Measurements from ENCODE around the gene KIF4A. TPM values are rescaled to one million over a fixed set of nuclear protein-coding genes. Genes with fewer than 3 reads are reported as not detected.

The KIF4A gene
- total RNA-seq, 4 donors from 2014 or later, result 0.06 to 0.42 (median 0.37) TPM

- H3K4me1 ChIP-seq, result no peaks in the 10 kb centered on the region
Observed at GRCh38 chrX:70252491-70252890, 37.4 kb upstream of the KIF4A start.

DNA sequence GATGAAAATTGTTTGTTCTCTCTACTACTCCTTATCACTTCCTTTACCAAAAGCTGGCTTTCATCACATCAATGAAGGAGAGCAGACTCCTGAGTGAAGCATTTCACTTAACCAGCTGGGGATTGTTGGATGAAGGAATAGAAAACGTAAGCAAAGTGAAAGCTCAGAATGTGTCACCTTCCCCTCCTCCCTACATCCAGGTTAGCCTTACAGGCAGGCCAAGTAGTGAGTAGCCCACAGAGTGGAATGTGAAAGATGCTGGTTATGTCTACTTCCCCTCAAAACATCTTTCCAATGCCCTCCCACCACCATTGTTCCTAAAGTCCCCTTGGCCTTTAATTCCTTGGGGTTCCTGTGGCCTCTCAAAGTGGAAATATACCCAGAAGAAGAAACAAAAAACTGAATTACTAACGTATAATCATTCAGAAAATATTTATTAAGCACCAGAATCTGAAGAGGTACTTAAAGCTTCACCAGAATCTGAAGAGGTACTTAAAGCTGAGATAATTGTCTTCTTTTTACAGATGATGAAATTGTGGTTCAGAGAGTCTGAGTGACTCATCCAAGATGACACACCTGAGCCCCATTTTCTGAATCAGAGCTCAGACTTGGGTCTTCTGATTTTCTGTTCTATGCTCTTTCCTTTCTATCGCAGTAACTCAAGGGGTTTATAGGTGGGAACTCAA is 36.4 kb upstream of the KIF4A start:
- no peak for TF ChIP-seq EP300 (IDR thresholded peaks at IDR 0.05)
- no peak for TF ChIP-seq CTCF (IDR thresholded peaks at IDR 0.05)
- TF ChIP-seq POLR2A (IDR thresholded peaks at IDR 0.05; ENCODE audit: low read depth), result no peak
- TF ChIP-seq POLR2AphosphoS5 (IDR thresholded peaks at IDR 0.05), result no peak
- Histone ChIP-seq H3K4me1 (no peaks in the 10 kb centered on the region), H3K27ac (replicated peaks in 1 of 4) (no peak overlapping the region), H3K9me3 (no peaks in the 10 kb centered on the region), H3K36me3 (no peaks in the 10 kb centered on the region), H3K27me3 (no peaks in the 10 kb centered on the region), H3K4me3 (no peak overlapping the region)
- WGBS, result 83% methylated on average over 3 of the region's 3 CpGs
- DNase-seq (ENCODE audit: extremely low spot score), result no peak
- intact Hi-C loops (cut with DNase I), result no loop called here

More at GRCh38 chrX:70252491-70252890, 37.4 kb upstream of the KIF4A start:
- Histone ChIP-seq H3K36me3 (no peaks in the 10 kb centered on the region), H3K27ac (replicated peaks in 1 of 4) (no peak overlapping the region), H3K9me3 (no peaks in the 10 kb centered on the region), H3K27me3 (no peaks in the 10 kb centered on the region), H3K4me3 (no peak overlapping the region)
- 52% methylated on average over 2 of the region's 2 CpGs for WGBS
- intact Hi-C loops (cut with DNase I), result no loop called here
- DNase-seq (ENCODE audit: extremely low spot score), result no peak
- no peak for TF ChIP-seq EP300 (IDR thresholded peaks at IDR 0.05)
- TF ChIP-seq POLR2A (IDR thresholded peaks at IDR 0.05; ENCODE audit: low read depth), result no peak
- no peak for TF ChIP-seq POLR2AphosphoS5 (IDR thresholded peaks at IDR 0.05)
- no peak for TF ChIP-seq CTCF (IDR thresholded peaks at IDR 0.05)

DNA sequence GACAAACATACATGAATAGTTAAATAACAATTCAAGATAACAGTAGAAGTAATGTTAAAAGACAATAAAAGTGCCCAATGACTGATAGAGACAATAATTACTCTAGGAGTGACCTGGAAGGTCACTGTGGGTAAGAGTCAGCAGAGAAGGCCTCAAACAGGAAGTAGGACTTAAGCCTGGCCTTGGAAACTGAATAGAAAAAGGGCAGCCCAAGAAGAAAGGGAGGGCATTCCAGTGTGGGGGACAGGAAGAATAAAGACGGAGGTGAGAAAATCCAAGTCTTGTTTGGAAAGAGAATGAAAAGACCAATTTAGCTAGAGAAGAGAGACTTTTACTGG is 35.9 kb upstream of the KIF4A start:
- no peak for DNase-seq (ENCODE audit: extremely low spot score)
- no peaks in the 10 kb centered on the region for H3K27me3 ChIP-seq
- H3K4me1 ChIP-seq, result no peaks in the 10 kb centered on the region
- 82% methylated on average over 1 of the region's 1 CpG for WGBS
- no peaks in the 10 kb centered on the region for H3K36me3 ChIP-seq
- H3K27ac ChIP-seq (replicated peaks in 1 of 4), result no peak overlapping the region
- H3K9me3 ChIP-seq, result no peaks in the 10 kb centered on the region
- H3K4me3 ChIP-seq, result no peak overlapping the region
- intact Hi-C loops (cut with DNase I), result no loop called here
- no peak for TF ChIP-seq CTCF (IDR thresholded peaks at IDR 0.05)
- no peak for TF ChIP-seq EP300 (IDR thresholded peaks at IDR 0.05)
- no peak for TF ChIP-seq POLR2A (IDR thresholded peaks at IDR 0.05; ENCODE audit: low read depth)
- TF ChIP-seq POLR2AphosphoS5 (IDR thresholded peaks at IDR 0.05), result no peak

GRCh38 chrX:70254909-70255308 is 35.0 kb upstream of the KIF4A start:
- DNase-seq (ENCODE audit: extremely low spot score), result no peak
- TF ChIP-seq POLR2AphosphoS5 (IDR thresholded peaks at IDR 0.05), result no peak
- TF ChIP-seq POLR2A (IDR thresholded peaks at IDR 0.05; ENCODE audit: low read depth), result no peak
- TF ChIP-seq EP300 (IDR thresholded peaks at IDR 0.05), result no peak
- TF ChIP-seq CTCF (IDR thresholded peaks at IDR 0.05), result no peak
- no peak overlapping the region for H3K4me3 ChIP-seq
- H3K36me3 ChIP-seq, result no peaks in the 10 kb centered on the region
- no peaks in the 10 kb centered on the region for H3K4me1 ChIP-seq
- H3K9me3 ChIP-seq, result no peaks in the 10 kb centered on the region
- H3K27me3 ChIP-seq, result no peaks in the 10 kb centered on the region
- intact Hi-C loops (cut with DNase I), result no loop called here
- no peak overlapping the region for H3K27ac ChIP-seq (replicated peaks in 1 of 4)
- 86% methylated on average over 3 of the region's 3 CpGs for WGBS

GRCh38 chrX:70255452-70255851 is 34.5 kb upstream of the KIF4A start:
- no peak for TF ChIP-seq POLR2A (IDR thresholded peaks at IDR 0.05; ENCODE audit: low read depth)
- TF ChIP-seq EP300 (IDR thresholded peaks at IDR 0.05), result no peak
- no peak for TF ChIP-seq CTCF (IDR thresholded peaks at IDR 0.05)
- no peak for TF ChIP-seq POLR2AphosphoS5 (IDR thresholded peaks at IDR 0.05)

More at GRCh38 chrX:70255452-70255851, 34.5 kb upstream of the KIF4A start:
- Histone ChIP-seq H3K27me3 (no peaks in the 10 kb centered on the region), H3K4me1 (no peaks in the 10 kb centered on the region), H3K4me3 (no peak overlapping the region), H3K27ac (replicated peaks in 1 of 4) (no peak overlapping the region), H3K36me3 (no peaks in the 10 kb centered on the region), H3K9me3 (no peaks in the 10 kb centered on the region)
- intact Hi-C loops (cut with DNase I), result no loop called here
- 76% methylated on average over 2 of the region's 2 CpGs for WGBS
- no peak for DNase-seq (ENCODE audit: extremely low spot score)
